ENCODE results near the gene TSHR. TPM values are rescaled to one million over a fixed set of nuclear protein-coding genes. Genes with fewer than 3 reads are reported as not detected.

TSHR gene
- total RNA-seq, 1 experiment from 2014 or later: not detected

DNA sequence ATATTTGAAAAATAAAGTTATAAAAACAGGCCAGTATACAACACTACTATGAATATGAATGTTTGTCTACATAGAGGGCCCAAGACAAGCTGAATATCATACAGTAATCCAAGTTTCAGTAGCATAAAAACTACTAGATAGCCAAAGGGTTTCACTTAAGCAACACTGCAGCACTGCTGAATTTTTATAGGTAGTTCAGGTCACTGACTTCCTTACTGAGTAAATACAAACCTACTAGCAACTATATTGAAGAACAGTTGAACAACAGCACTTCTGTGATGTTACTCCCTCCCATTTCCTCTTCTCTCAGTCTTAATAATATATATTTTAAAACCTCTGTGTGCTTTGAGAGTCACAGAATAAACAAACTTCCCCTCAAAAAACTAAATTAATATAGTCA lies 222.6 kb downstream of the TSHR start:
- Mint-ChIP-seq H3K9me3 (no peaks in the 10 kb centered on the region), H3K36me3 (ENCODE audit: insufficient read depth in 1 of 3, low read depth in 3 of 3) (peaks cover 9 to 40% (median 27%) of the 10 kb centered on the region in 3 experiments), H3K4me3 (no peak overlapping the region), H3K27ac (no peak overlapping the region), H3K27me3 (ENCODE audit: low read depth) (no peaks in the 10 kb centered on the region), H3K4me1 (0 out of 4 replicates have a peak, but pooled peaks cover 0 to 3% of the 10 kb centered on the region in 2 experiments)
- Histone ChIP-seq H3K4me2 (ENCODE audit: insufficient read depth, insufficient read length, low read length) (no peak overlapping the region), H3T11ph (ENCODE audit: low read length) (no peak overlapping the region), H2AK5ac (ENCODE audit: insufficient read length, low read length) (no peak overlapping the region), H4K8ac (replicated peaks; ENCODE audit: insufficient read length, low read depth, low read length) (no peak overlapping the region), H2BK15ac (ENCODE audit: low read depth, low read length) (no peak overlapping the region), H2BK20ac (ENCODE audit: low read depth, low read length, poor library complexity, severe bottlenecking) (no peak overlapping the region), H3K4ac (ENCODE audit: low read depth, low read length) (no peak overlapping the region), H3K79me2 (ENCODE audit: insufficient read depth, low read length) (no peaks in the 10 kb centered on the region), H2BK5ac (ENCODE audit: insufficient read length, low read length) (no peak overlapping the region), H3K9ac (ENCODE audit: extremely low read depth, insufficient read length, low read length) (no peak overlapping the region), H3K14ac (ENCODE audit: insufficient read depth, low read length) (no peak overlapping the region), H3K23me2 (ENCODE audit: insufficient read length, low read depth, low read length, poor library complexity, severe bottlenecking) (no peaks in the 10 kb centered on the region), H3K79me1 (ENCODE audit: insufficient read depth, low read depth, low read length, poor library complexity, severe bottlenecking) (no peaks in the 10 kb centered on the region), H3K9me3 (ENCODE audit: control insufficient read depth, low read depth, low read length) (no peaks in the 10 kb centered on the region), H3K27ac (ENCODE audit: insufficient read length, low read depth, low read length) (no peak overlapping the region), H3K27me3 (ENCODE audit: insufficient read depth, low read length) (no peaks in the 10 kb centered on the region), H3K56ac (ENCODE audit: insufficient read length, low read depth, low read length) (no peak overlapping the region), H2AFZ (ENCODE audit: low read length) (no peak overlapping the region), H4K91ac (ENCODE audit: insufficient read length, low read depth, low read length) (no peak overlapping the region), H2BK120ac (ENCODE audit: low read depth, low read length, poor library complexity, severe bottlenecking) (no peak overlapping the region), H4K20me1 (ENCODE audit: control insufficient read depth, insufficient read depth, insufficient read length) (no peaks in the 10 kb centered on the region), H3K18ac (ENCODE audit: insufficient read length, low read depth, low read length) (no peak overlapping the region), H3K4me1 (ENCODE audit: insufficient read depth, low read length) (no peaks in the 10 kb centered on the region), H4K5ac (ENCODE audit: insufficient read length, low read depth, low read length) (no peak overlapping the region), H3K23ac (ENCODE audit: insufficient read length, low read depth, low read length) (no peak overlapping the region), H2BK12ac (ENCODE audit: insufficient read length, low read depth, low read length) (no peak overlapping the region)
- TF ChIP-seq, protein P1, sequence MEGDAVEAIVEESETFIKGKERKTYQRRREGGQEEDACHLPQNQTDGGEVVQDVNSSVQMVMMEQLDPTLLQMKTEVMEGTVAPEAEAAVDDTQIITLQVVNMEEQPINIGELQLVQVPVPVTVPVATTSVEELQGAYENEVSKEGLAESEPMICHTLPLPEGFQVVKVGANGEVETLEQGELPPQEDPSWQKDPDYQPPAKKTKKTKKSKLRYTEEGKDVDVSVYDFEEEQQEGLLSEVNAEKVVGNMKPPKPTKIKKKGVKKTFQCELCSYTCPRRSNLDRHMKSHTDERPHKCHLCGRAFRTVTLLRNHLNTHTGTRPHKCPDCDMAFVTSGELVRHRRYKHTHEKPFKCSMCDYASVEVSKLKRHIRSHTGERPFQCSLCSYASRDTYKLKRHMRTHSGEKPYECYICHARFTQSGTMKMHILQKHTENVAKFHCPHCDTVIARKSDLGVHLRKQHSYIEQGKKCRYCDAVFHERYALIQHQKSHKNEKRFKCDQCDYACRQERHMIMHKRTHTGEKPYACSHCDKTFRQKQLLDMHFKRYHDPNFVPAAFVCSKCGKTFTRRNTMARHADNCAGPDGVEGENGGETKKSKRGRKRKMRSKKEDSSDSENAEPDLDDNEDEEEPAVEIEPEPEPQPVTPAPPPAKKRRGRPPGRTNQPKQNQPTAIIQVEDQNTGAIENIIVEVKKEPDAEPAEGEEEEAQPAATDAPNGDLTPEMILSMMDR (conservative IDR thresholded peaks at IDR 0.05): no peak
- DNase-seq: no peak

All from H9 (cell line).